ENCODE results near the gene CTNNA3.

Gene CTNNA3

DNA sequence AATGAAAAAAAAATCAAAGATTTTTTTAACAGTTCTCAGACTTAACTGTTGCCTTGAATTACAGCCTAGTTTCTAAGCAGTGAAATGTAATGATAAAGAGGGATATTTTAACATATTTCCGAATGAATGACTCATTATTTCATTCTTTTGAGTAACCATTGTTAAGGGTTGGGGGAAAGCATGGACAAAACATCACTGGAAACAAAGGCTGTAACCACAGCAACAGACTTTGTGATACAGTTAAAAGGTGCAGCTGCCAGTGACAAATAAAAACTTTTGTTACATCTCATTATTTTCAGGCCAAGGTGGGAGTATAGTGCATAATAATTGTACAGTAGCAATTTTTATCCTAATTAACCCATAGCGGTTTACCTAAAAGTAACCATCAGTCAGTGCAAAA, 597.5 kb downstream of the CTNNA3 start:
- DNase-seq, result no peak

DNA sequence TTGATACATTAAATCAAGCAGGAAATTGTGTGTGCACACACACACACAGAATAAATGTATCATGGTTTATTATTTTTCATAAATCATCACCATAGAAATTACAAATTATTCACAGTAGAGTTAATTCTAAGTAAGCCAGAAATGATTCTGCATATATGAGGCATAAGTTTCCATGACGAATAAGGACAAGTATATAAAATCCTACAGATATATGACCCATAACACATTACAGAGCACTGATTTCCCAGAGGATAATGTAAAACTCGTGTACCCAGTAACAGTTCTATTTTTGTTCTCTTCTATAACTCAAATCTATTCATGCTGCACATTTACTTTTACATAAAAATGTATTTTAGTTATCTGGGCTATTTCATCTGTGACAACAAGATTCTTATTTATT, 600.5 kb downstream of the CTNNA3 start:
- no peak for DNase-seq

DNA sequence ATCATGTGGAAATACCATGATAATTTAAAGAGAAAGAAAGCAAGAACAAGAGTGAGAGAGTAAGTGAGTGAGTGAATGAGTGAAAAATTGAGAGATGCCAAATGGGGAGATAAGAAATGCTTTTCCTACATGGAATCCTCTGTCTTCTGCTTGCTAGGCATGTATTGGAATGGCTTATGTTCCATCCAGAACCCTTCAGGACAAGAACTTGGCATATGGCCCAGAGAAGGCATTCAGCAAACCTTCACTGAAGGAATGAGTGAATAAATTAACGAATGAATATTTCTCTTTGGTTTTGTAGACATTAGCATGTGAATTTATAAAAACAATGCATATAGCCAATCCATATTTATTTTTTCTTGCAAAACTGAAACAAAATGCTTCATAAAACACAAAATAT, 608.0 kb downstream of the CTNNA3 start:
- no peak for DNase-seq

DNA sequence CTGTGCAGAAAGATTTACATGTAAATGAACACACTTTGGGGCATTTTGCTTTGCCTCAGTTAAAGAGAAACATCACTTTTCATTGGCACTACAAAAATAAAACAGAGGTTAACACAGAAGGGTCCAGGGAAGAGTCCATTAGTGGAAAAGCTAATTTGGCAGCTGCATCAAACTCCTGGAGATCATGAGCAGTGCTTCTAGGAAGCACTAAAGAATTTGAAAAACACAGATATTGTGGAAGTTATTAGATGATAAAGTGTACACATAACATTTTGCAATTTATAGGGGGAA, 608.9 kb downstream of the CTNNA3 start:
- no peak for DNase-seq

DNA sequence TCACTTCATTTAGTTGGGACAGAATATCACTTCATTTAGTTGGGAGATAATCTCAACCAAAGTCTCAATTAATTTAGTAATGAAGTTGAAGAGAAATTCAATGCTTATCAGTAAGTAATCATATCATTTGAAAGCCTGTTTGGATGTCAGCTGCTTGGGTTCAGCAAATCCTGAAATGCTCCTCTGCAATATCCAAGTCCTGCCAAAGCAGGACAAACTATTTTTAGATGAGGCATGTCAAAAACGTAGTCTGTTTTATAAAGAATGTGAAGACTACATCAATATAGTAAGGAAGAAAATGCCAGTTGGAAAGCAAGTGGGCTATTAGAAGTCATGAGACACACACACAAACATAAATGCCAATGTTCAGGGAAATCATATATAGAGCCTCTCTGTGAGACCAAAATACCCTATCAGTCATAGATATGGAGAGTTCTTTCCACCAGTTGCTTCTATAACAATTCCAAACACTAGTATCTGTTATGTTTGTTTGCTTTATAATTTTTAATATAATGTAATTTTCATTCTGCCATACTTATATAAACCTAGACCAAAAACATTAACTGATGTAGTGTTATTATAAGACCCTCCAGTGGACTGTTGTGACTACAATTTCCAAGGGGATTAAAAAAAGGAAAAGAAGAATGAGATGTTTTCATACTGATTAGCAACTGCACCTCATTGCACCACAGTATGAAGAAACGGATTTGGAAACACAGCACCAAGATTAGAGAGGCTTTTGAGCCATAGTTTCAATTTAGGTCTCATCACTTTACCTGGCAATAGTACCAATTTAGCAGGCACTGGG, 609.5 kb downstream of the CTNNA3 start:
- DNase-seq, result no peak

DNA sequence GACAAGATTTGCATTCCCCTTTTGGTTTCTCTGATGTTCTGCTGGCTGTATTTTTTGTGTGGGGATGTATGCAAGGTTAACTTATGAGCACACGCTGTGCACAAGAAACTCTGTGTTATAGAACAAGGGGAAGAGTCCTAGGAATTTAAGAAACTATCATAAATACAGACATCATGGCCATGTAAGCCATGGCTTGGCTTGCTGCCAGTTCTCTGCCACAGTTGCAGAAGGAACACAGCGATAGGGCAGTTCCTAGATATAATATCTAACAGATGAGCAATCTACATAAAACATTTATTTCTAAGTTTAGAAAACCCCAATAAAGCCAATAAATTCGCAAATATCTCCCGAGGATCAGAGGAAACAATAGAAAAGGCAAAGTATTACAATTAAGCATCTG, 616.9 kb downstream of the CTNNA3 start:
- DNase-seq, result peak; percentile 5

DNA sequence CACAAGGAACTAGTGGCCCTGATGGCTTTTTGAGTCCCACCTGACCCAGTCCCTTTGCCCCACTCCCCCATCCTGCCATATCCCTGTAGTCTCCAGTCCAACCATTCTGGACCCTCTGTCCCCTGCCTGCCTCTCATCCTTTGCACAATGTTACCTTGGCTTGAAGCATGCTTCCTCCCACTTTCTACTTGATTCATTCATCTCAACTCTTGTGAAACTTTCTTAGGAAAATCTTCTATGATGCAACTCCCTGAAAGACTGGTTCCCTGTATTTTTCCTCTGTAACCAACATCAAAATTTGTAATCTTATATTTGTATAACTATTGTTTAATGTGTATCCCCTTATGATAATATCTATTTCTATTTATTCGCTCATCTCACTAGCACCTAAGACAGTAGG, 618.6 kb downstream of the CTNNA3 start:
- DNase-seq, result no peak

DNA sequence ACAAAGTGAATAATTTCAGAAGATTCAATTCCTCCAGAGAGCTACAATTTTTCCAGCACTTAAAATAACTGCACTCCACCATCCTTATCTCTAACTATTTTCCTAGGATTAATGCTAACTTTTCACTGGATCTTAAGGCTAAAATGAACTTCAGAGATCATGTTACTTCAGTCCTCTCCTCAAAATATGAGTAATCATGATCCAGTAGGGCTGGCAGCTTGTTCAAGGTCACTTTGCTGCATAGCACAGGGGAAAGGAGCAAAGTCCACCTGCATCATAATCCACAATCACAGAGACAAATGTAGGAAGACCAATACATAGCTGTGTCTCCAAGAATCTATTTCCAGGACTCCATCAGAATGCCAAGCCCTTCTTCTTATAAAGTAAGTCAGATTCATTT, 619.9 kb downstream of the CTNNA3 start:
- no peak for DNase-seq

DNA sequence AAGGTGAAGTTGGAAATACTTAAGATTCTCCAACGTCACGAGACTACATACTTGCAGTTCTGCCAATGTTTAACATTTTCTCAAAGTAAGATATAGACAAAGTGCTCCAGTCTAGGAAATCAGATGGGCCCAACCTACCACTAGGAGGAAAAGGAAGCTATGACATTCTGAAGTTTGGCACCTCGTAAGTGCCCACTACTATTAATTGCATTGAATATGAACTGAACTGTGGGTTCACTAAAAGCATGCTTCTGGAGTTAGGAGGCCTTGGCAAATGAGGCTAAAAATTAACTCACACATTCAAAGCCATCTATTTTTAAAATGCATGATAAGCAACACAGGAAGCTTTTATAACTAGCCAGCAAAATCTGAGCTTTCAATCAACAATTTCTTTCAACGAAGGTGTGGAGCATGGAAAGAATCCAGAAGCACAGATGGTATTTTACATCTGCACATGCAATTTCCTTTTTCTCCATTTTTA, 620.5 kb downstream of the CTNNA3 start:
- DNase-seq, result no peak

DNA sequence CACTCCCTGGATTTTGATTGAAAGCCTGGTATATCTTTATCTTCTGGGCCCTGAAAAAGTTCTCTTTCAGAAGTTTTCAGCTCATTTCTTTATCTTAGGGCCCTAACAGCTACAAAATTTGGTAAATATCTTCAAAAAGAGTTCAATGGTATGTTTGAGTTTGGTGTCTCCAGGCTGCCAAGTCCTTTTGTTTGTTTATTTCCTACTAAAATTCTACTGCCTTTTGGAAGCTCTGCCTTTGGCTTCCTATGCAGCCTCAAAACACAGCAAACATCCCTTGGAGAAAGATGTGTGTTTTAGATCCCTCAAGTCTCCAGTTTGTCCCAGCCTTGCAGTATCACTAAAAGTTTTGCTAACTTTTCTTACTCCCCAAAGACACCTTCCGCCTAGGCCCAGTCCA, 623.3 kb downstream of the CTNNA3 start:
- DNase-seq, result no peak

DNA sequence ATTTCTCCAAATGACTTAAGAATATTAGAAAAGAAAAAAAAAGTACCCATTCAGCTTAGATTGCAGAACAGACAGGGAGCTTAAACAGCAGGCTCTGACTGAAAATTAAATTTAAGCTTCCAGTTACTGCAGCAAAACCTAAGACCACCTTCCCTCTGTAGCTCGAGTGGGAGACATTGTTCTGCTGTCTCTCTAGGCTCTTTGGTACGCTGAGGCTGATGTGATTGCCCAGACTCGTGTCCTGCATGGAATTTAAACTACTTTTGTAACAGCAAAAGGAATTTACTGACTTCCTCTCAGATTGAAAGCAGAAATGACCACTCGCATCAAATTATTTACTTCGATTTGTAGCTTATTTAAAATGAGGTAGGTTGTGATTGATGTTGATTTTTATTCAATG, 645.6 kb downstream of the CTNNA3 start:
- no peak for DNase-seq

DNA sequence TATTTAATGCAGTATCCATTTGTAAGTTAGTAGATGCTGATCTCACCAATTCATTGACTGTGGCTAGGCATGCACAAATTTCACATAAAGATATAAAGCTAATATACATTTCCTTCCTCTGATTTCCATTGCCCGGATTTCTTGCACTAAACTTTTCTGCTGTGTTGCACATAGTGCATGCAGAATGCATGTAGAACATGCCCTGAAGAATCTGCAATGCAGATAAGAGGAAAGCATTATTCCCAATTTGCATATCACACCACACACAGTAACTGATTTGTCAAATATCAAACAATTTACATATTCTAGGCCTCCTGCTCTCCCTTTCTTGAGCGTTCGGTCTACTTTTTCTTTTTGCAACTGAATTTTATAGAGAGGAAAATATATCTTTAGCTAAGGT, 646.0 kb downstream of the CTNNA3 start:
- DNase-seq, result no peak

DNA sequence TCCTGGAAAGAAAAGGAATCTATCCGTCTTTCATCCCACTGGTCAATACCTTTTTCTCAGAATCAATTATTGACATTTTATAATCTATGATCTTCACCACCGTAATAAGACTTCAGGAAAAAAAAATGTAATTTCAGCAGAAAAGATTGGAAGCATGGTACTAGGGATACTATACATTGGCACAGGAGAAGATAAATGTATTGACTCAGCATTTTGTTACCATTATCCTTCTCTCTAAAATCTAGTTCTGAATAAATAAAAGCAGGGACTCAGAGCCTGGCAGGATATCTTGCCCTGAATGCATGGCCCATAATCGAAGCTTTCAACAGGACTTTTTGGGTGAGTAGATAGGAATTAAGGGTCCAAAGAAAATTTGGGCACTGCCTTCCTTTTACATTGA, 649.5 kb downstream of the CTNNA3 start:
- no peak for DNase-seq

DNA sequence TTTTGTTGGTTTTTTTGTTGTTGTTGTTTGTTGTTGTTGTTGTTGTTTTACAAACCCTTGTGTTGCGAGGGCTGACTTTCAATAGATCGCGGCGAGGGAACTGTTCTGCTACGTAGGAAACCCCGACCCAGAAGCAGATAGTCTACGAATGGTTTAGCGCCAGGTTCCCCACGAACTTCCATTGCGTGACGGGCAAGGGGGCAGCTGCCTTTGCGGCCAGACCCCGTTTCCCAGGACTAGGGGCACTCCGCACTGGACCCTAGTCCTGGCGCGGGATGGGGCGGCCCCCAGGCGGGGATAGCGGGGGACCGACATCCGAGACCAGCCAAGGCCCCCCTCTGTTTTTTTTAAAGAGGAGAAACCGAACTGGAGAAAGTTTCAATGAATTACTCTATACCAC, 650.6 kb downstream of the CTNNA3 start:
- DNase-seq, result no peak

DNA sequence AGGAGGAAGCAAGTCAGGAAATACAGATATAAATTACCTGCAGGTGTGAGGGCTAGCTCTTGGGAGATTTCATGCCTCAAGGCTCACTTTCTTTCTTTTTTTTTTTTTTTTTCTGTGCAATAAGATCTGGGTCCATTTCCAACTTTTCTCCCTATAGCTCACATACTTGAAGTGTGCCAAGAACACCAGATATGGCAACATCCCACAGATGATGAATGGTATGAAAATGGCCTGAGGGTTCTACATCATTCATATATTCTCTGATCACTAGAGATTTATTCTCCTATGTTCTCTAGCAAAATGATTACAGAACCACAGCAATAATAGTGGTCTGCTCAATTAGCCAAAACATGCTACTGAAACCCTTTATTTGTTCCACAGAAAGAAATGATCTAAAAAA, 653.0 kb downstream of the CTNNA3 start:
- DNase-seq, result no peak

DNA sequence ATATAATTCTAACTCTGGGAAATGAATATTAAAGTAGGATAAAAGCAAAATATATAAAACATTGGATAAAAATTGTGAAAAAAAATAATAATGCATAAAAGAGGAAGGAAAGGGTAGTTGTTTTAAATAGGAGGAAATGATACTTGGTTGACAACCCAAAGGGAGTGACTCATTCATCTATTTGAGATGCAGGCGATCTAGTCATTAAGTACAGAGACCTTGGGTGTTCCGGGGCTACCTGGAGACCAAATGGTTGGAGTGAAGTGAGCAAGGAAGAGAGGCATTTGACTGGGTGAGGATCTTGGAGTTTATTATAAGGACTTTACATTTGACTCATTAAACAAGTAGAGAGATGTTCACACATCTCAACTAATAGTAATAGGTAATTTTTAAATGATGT, 659.2 kb downstream of the CTNNA3 start:
- DNase-seq, result no peak

DNA sequence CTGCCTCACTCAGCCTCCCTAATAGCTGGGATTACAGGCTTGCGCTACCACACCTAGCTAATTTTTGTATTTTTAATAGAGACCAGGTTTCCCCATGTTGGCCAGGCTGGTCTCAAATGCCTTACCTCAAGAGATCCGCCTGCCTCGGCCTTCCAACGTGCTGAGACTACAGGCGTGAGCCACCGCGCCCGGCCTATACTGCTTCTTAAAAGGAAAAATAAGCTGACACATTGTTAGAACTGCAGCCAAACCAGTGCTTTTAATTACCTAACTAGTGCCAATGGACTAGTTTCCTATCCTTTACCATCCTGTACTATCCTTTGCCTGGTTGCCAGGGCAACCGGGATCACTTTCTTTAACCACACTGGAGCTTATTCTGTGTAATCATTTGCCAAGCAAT, 662.1 kb downstream of the CTNNA3 start:
- DNase-seq, result no peak

DNA sequence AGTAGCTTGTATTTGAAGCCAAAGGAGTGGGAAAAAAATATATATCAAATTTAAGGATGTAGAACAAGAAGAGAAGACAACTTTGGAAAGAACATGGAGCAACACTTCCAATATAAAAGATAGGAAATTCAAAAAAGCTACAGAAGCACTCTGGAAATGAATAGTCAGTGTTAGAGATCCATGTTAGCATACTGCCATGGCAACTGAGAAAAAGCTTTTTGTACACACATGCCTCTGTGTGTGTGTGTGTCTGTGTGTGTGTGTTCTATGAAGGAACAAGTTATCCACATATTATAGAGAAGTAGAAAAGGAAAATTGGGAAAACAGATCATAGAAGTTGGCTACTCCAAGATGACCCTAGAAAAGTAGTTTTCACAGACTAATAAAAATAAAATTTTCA, 673.9 kb downstream of the CTNNA3 start:
- DNase-seq, result no peak

DNA sequence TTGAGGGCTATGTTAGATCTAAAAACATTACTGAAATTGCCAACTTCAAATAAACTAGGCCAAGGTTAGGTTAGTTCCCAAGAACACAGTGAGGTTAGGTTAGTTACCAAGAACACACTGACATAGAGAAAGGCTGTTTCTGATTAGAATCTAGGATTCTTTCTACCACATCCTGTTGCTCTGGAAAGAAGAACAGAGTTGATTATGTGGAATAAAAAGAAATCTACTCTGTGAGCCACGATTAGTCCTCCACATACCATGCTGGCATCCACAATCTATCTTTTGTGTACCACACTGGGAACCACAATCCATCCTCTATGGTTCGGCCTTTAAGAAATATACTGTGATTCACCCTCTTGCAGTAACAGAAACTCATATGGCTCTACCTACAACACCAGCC, 678.8 kb downstream of the CTNNA3 start:
- DNase-seq, result no peak

DNA sequence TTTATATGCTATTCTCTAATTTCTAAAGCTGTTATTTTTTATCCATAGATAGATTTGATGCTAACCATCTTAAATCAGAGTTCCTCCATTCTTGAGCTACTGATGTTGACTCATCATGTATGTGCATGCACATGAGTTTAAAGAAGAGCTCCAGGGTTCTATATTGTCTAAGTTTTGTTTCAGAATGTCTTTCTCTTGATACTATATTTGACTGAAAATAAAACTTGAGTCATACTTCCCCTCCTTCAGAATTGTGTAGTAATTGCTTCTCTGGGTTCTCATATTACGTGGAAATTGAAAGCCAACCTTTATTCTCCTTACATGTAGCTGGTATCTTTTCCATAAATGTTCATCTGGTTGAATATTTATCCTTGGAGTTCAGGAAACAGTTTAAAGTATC, 680.8 kb downstream of the CTNNA3 start:
- no peak for DNase-seq

DNA sequence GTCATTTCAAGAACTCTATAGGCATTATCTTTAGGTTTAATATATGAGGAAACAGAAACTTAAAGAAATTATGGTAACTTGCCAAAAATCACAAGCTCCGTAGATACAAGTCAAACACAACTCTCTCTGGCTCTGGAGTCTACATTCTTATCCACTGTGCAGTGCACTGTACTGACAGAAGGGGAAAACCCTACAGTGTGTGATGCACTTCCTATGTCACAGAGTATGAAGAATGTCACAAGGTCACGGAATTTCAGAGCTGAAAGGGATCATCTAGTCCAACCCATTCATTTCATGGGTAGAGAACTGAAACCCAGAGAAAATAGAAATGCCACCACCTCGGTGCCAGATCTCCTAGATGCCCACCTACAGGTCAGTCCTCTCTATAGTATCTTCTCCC, 684.0 kb downstream of the CTNNA3 start:
- DNase-seq, result no peak

DNA sequence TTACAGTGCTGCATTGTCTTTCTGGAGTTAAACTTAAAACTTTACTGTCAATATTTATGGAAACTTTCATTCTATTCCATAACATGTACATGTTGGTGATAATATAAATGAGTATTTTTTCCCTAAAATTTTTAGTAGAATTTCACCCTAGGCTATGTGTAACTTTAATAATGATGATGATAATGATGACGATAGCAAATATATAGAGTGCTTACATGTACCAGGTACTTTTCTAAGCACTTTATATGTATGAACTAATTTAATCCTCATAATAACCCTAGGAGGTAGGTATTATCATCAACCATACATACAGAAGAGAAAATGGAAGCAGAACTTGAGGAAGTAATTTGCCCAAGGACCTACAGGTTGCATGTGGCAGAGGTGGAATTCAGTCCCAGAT, 684.5 kb downstream of the CTNNA3 start:
- no peak for DNase-seq

DNA sequence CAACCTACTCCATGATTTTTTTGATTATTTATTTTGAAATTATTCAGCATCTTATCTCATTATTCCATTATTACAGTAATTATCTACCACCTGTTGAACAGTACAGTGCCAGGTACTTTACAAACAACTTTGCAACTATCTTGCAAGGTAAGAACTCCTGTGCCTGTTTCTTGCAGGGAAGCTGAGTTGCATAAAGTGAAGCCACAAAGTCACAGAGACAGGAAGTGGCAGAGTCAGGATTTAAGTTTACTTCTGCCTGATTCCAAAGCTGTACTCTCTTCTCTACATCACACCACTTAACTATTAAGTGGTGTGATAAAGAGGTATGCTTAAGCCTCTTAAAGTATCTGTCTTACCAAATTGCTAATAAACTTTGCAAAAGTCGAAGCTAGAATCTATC, 690.0 kb downstream of the CTNNA3 start:
- no peak for DNase-seq

DNA sequence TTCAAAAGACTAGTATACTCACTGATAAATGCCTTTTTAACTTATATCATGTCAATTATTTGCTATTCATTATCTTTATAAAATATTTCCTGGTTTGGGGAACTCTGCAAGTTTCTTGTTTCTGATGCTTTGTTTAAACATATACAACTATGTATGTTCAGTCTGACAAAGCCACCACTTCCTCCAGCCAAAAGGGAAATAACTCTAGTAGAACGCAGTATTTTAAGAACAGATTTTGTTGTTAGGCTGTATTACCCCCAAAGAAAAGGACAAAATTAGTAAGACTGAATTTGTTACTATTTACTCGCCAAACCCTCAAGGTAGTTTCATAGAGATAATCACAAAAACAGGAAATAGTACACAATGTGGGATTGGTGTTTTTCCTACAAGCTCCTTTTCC, 691.3 kb downstream of the CTNNA3 start:
- no peak for DNase-seq

DNA sequence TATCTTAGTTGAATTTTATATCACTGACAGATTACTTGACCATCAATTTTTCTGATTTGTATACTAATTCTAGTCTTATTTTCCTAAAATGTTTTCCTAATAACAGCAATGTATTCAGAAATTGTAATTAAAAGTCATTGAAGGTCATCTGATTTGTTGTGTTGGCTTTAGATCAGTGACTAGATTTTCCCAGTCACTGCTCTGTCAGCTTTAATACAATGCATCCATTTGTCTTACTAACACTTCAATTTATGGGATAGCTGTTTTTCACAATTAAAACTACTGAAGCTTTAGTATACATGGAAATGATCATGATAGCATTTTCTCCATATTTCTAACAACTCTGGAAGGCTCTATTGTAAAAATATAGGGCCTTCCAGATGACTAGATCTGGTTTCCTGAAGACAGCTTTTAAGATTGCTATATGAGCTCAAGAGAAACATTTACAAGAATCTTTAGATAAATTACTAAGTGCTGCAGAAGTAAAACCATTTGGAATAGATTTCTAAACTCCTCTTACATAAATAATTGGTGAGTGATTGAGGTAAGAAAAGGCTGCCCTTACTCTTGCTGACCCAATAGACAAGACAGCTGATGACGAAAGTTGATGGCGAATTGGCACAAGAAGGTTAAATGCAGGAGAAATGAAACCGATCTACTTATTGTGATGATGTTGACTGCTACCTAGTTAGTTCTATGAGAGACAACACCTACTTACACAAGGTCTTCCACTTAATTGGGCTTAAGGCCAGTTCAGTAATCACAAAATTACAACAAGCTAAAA, 696.0 kb downstream of the CTNNA3 start:
- DNase-seq, result peak; percentile 12
